K562 (cell line): ENCODE measurements around the gene CRHR1. TPM values are rescaled to one million over a fixed set of nuclear protein-coding genes. Genes with fewer than 3 reads are reported as not detected.

Source experiments
- ATAC-seq: fragments of 200-7000 bp; cut with Tn5 transposase; 3 replicates; pipeline ENCODE4 v1.9.1; 2020; ENCODE audit warnings: moderate library complexity
- BruUV-seq: library from RNA; stranded (reverse); fragments of 400-500 nt; replicated peaks from 2 replicates; lab custom pipeline; 2021; lab: Mats Ljungman, UMichigan
- CTCF ChIA-PET: fragments of 300-600 bp; formaldehyde crosslinking; extraction: SDS; loops from one replicate; lab custom pipeline; 2021; ENCODE audit warnings: low intra/inter-chr PET ratio; lab: Yijun Ruan, JAX
- POLR2A ChIA-PET: fragments of 300-600, 350-650 bp; sonication (Branson Sonifier 250); formaldehyde crosslinking; extraction: SDS; loops from one replicate; lab custom pipeline; 2021; ENCODE audit warnings: antibody characterized with exemption, inconsistent platforms; lab: Yijun Ruan, JAX
- DNase-seq, 4 experiments: peaks; one replicate each; pipeline versions ENCODE4 v3.0.0 to v3.0.0-alpha.2; 2011 to 2018; ENCODE audit warnings: low spot score in 3 of 4, mixed read lengths in 3 of 4; ENCODE audit errors: extremely low read depth in 1 of 4
- FAIRE-seq: peaks from 2 replicates; lab custom pipeline; 2011; peaks lifted over from hg19 to GRCh38; lab: Jason Lieb, UNC
- H2AFZ ChIP-seq: 2 replicates; pipeline ENCODE4 v1.6.0; 2011; ENCODE audit warnings: low read depth, low read length, control low read depth, inconsistent platforms
- H3K27ac ChIP-seq: fragments of 200-600 bp; 3 replicates; pipeline ENCODE4 v1.8.0; 2011; ENCODE audit warnings: low read depth, mild to moderate bottlenecking, control low read depth, inconsistent platforms, low read length, moderate library complexity, mixed read lengths; ENCODE audit errors: extremely low read depth
- H3K27me3 ChIP-seq, 2 experiments: fragments of 300-600 bp in 1 of 2; 2 replicates in 1 of 2; 3 replicates in 1 of 2; pipeline versions ENCODE4 v1.6.0 to v1.8.0; 2011; ENCODE audit warnings: inconsistent platforms in 2 of 2, low read length in 2 of 2, mild to moderate bottlenecking in 1 of 2, mixed read lengths in 1 of 2, moderate library complexity in 1 of 2; ENCODE audit not compliant: control insufficient read depth in 2 of 2, insufficient read depth in 2 of 2
- H3K36me3 ChIP-seq: fragments of 300-600 bp; 3 replicates; pipeline ENCODE4 v1.8.0; 2011; ENCODE audit warnings: mild to moderate bottlenecking, low read length, inconsistent platforms; ENCODE audit not compliant: control insufficient read depth, insufficient read depth
- H3K4me1 ChIP-seq, 2 experiments: fragments of 200-600 bp in 1 of 2; replicated peaks in 1 of 2; 2 replicates in 1 of 2; 3 replicates in 1 of 2; pipeline versions ENCODE4 v1.5.1 to v1.8.0; 2011; ENCODE audit warnings: inconsistent platforms in 2 of 2, low read length in 2 of 2, mild to moderate bottlenecking in 1 of 2, mixed read lengths in 1 of 2, moderate library complexity in 1 of 2; ENCODE audit not compliant: control insufficient read depth in 2 of 2, insufficient read depth in 2 of 2
- H3K4me2 ChIP-seq: 2 replicates; pipeline ENCODE4 v1.6.1; 2011; ENCODE audit warnings: low read length, control low read depth, inconsistent platforms, mixed read lengths; ENCODE audit not compliant: insufficient read depth
- H3K4me3 ChIP-seq: fragments of 200-600 bp; sonication (generic), shearing (Covaris generic); 2 replicates; pipeline ENCODE4 v1.5.1; 2016; ENCODE audit warnings: control low read depth, inconsistent platforms
- H3K79me2 ChIP-seq: fragments of 200-600 bp; 3 replicates; pipeline ENCODE4 v1.8.0; 2011; ENCODE audit warnings: low read length, inconsistent platforms; ENCODE audit not compliant: control insufficient read depth, insufficient read depth
- H3K9ac ChIP-seq, 2 experiments: 2 replicates each; pipeline versions ENCODE4 v1.6.0 to v1.6.1; 2011; ENCODE audit warnings: low read depth in 2 of 2, low read length in 2 of 2, control low read depth in 1 of 2, inconsistent platforms in 1 of 2, mild to moderate bottlenecking in 1 of 2, mixed read lengths in 1 of 2; ENCODE audit not compliant: insufficient read depth in 1 of 2
- H3K9me1 ChIP-seq: one replicate; pipeline ENCODE4 v1.6.0; 2011; ENCODE audit warnings: inconsistent platforms, mild to moderate bottlenecking, low read length, moderate library complexity; ENCODE audit not compliant: control insufficient read depth, insufficient read depth
- H3K9me3 ChIP-seq: replicated peaks from 2 replicates; pipeline ENCODE4 v1.5.1; 2011; ENCODE audit warnings: low read depth, low read length, inconsistent platforms; ENCODE audit not compliant: control insufficient read depth, insufficient read depth
- H4K20me1 ChIP-seq: replicated peaks from 2 replicates; pipeline ENCODE4 v1.6.1; 2011; ENCODE audit warnings: low read length, inconsistent platforms, mixed read lengths; ENCODE audit not compliant: control insufficient read depth, insufficient read depth
- ATF3 ChIP-seq, 2 experiments: fragments of 450-650 bp in 1 of 2; sonication (generic) in 1 of 2; formaldehyde crosslinking in 1 of 2; IDR thresholded peaks in 1 of 2; conservative IDR thresholded peaks in 1 of 2; 2 replicates each; pipeline versions ENCODE4 v1.6.1 to v1.8.1; 2016 to 2023; ENCODE audit warnings: mild to moderate bottlenecking in 2 of 2, moderate library complexity in 2 of 2, inconsistent platforms in 1 of 2, missing genetic modification reagents in 1 of 2
- CBFA2T3 ChIP-seq: fragments of 450-650 bp; IDR thresholded peaks from 2 replicates; pipeline ENCODE4 v1.6.1; 2017
- CREM ChIP-seq: IDR thresholded peaks from 2 replicates; pipeline ENCODE4 v1.6.1; 2014; ENCODE audit warnings: antibody characterized with exemption, low read depth
- ELF1 ChIP-seq: fragments of 200-800 bp; sonication (Bioruptor generic); IDR thresholded peaks from 2 replicates; pipeline ENCODE4 v1.6.1; 2016; ENCODE audit warnings: missing genetic modification characterization, missing compliant biosample characterization
- EP400 ChIP-seq: fragments of 450-650 bp; IDR thresholded peaks from 2 replicates; pipeline ENCODE4 v1.6.1; 2017; ENCODE audit warnings: antibody characterized with exemption, mild to moderate bottlenecking, moderate library complexity
- ETV6 ChIP-seq, 3 experiments: fragments of 150-350 bp in 1 of 3; sonication (generic) in 1 of 3; formaldehyde crosslinking in 1 of 3; IDR thresholded peaks; 2 replicates each; pipeline versions ENCODE4 v1.6.1 to v1.8.0; 2014 to 2022; ENCODE audit warnings: borderline replicate concordance in 2 of 3, low read depth in 2 of 3, antibody characterized with exemption in 1 of 3, low read length in 1 of 3, mild to moderate bottlenecking in 1 of 3, missing genetic modification reagents in 1 of 3
- JUND ChIP-seq, 2 experiments: IDR thresholded peaks; 2 replicates in 1 of 2; 3 replicates in 1 of 2; pipeline ENCODE4 v1.6.1; 2011; ENCODE audit warnings: borderline replicate concordance in 2 of 2, low read depth in 2 of 2, low read length in 2 of 2, improper control_type of control experiment in 1 of 2, missing biosample characterization in 1 of 2, missing genetic modification characterization in 1 of 2, missing genetic modification reagents in 1 of 2
- L3MBTL2 ChIP-seq: fragments of 450-650 bp; IDR thresholded peaks from 2 replicates; pipeline ENCODE4 v1.6.1; 2016; ENCODE audit warnings: mild to moderate bottlenecking, moderate library complexity
- MEIS2 ChIP-seq: fragments of 450-650 bp; IDR thresholded peaks from 2 replicates; pipeline ENCODE4 v1.6.1; 2014; ENCODE audit warnings: mild to moderate bottlenecking; ENCODE audit not compliant: partially characterized antibody
- RAD21 ChIP-seq, 2 experiments: fragments of 250-450 bp in 1 of 2; fragments of 450-650 bp in 1 of 2; sonication (Bioruptor Pico) in 1 of 2; formaldehyde crosslinking in 1 of 2; IDR thresholded peaks in 1 of 2; conservative IDR thresholded peaks in 1 of 2; 2 replicates each; pipeline versions ENCODE4 v1.4.0 to v1.8.0; 2020 to 2022; ENCODE audit warnings: mild to moderate bottlenecking in 2 of 2, moderate library complexity in 1 of 2
- SMARCE1 ChIP-seq: fragments of 450-650 bp; IDR thresholded peaks from 2 replicates; pipeline ENCODE4 v1.7.1; 2016; ENCODE audit warnings: mild to moderate bottlenecking
- ZBTB11 ChIP-seq, 3 experiments: fragments of 200-800 bp in 1 of 3; fragments of 250-450 bp in 1 of 3; fragments of 450-650 bp in 1 of 3; sonication (Bioruptor Pico) in 1 of 3; sonication (Bioruptor generic) in 1 of 3; formaldehyde crosslinking in 1 of 3; IDR thresholded peaks; 2 replicates each; pipeline versions ENCODE4 v1.6.1 to v1.8.0; 2016 to 2022; ENCODE audit warnings: mild to moderate bottlenecking in 2 of 3, missing genetic modification characterization in 2 of 3, missing compliant biosample characterization in 1 of 3, moderate library complexity in 1 of 3
- WGBS: fragments of 100-300 bp; shearing (Covaris generic); methylation state at CpG from one replicate; pipeline ENCODE4 v1.1.6; 2016; ENCODE audit warnings: low coverage, mixed read lengths; ENCODE audit not compliant: insufficient coverage; ENCODE audit errors: missing lambda C conversion rate; 5-methylcytosine and 5-hydroxymethylcytosine counted together
- in situ Hi-C: fragments of 300-500 bp; cut with MboI; formaldehyde crosslinking; loops from 4 replicates; pipeline ENCODE4 v1.15.0; 2018; ENCODE audit warnings: inconsistent platforms, mixed read lengths
- intact Hi-C: fragments of 100-400 bp; cut with micrococcal nuclease; formaldehyde crosslinking; loops from 2 replicates; pipeline ENCODE4 v1.14.2; 2022
- polyA plus RNA-seq, 8 experiments: library from polyadenylated mRNA; depleted of rRNA in 4 of 8; stranded (reverse) in 5 of 8; unstranded in 3 of 8; fragments of >200 nt; fragmentation: Nextera tagmentation in 2 of 8; fragmentation: Illumina TruSeq in 1 of 8; extraction: Ambion mirVana in 2 of 8; extraction: Trizol in 1 of 8; gene quantifications; 2 replicates each; pipeline versions ENCODE4 v1.2.1 to v1.2.3, GENCODE V29; 2011 to 2014; ENCODE audit warnings: inconsistent platforms in 1 of 8, missing spikeins in 1 of 8
- total RNA-seq, 7 experiments: library from RNA; depleted of rRNA in 6 of 7; stranded (reverse); fragments of >200 nt in 6 of 7; fragmentation: Illumina TruSeq in 2 of 7; extraction: Trizol in 2 of 7; gene quantifications; 2 replicates each; pipeline versions ENCODE4 v1.2.1 to v1.2.3, GENCODE V29; 2011 to 2021; ENCODE audit warnings: low replicate concordance in 1 of 7

CRHR1 gene
- total and polyA plus RNA-seq, 9 of the 15 experiments (the other 6 are each of a cell fraction or from before 2014, with no cell fraction given): 0.05 TPM; not detected in 8

- peak; percentile 59 for TF ChIP-seq ELF1 (tag)
Observed at GRCh38 chr17:45852535-45853297, 68.6 kb downstream of the CRHR1 start (continued).

GRCh38 chr17:45854209-45854608 lies 70.1 kb downstream of the CRHR1 start:
- DNase-seq: peak in 1 of 4 experiments; percentile 44
- 3% methylated on average over 5 of the region's 9 CpGs for WGBS
- intact Hi-C loops: loop anchor here (10.0 kb wide), 1 partner anchor 459 kb away; no protein-coding TSS in a partner anchor
- no peak overlapping the region for H3K4me3 ChIP-seq
- peak; percentile 40 for FAIRE-seq
- BruUV-seq: no TSS peak
- 0 out of 2 replicates have a peak overlapping the region, but pooled peaks have one; percentile 24 for H3K4me2 ChIP-seq
- in situ Hi-C loops: no loop called here
- no peak overlapping the region for H3K9ac ChIP-seq
- H3K27me3 ChIP-seq: peaks cover 0 to 29% of the 10 kb centered on the region in 2 experiments; a peak in 2 of 5 replicates
- ATAC-seq: peak; percentile 66
- H3K9me3 ChIP-seq: no peaks in the 10 kb centered on the region
- H3K9me1 ChIP-seq: no peaks in the 10 kb centered on the region
- peak overlapping the region; percentile 61; the same call in 1 of the 2 replicates for H2AFZ ChIP-seq
- no peaks in the 10 kb centered on the region for H3K79me2 ChIP-seq
- H3K36me3 ChIP-seq: no peaks in the 10 kb centered on the region
- no peaks in the 10 kb centered on the region for H4K20me1 ChIP-seq
- POLR2A ChIA-PET: interaction anchor here (0.6 kb wide), 1 partner anchor 187 kb away, joined by 3 read pairs; no protein-coding TSS in a partner anchor
- CTCF ChIA-PET: no interaction called here
- peaks cover 0 to 5% of the 10 kb centered on the region in 2 experiments; a peak in 1 of 5 replicates for H3K4me1 ChIP-seq
- no peak overlapping the region for H3K27ac ChIP-seq
- TF ChIP-seq ZBTB11 (CRISPR knock-in tag; IDR thresholded peaks at IDR 0.05) (peak in 1 of 3 experiments; percentile 27; a peak in 1 of 6 replicates), ETV6 (IDR thresholded peaks at IDR 0.05; ENCODE audit: borderline replicate concordance in 1 of 2, low read depth in 2 of 2, low read length in 1 of 2) (0 out of 4 replicates have a peak, but pooled peaks of 1 of the 2 experiments have one; percentile 31), ETV6 (CRISPR knock-in tag; IDR thresholded peaks at IDR 0.05; ENCODE audit: borderline replicate concordance) (no peak), EP400 (0 out of 2 replicates have a peak, but pooled peaks have one; percentile 21), SMARCE1 (peak; percentile 51; the same call in 1 of the 2 replicates), CREM (0 out of 2 replicates have a peak, but pooled peaks have one; percentile 14), CBFA2T3 (peak; percentile 21; the same call in 1 of the 2 replicates), L3MBTL2 (peak; percentile 51; the same call in 1 of the 2 replicates), MEIS2 (peak; percentile 28), ATF3 (IDR thresholded peaks at IDR 0.05) (peak; percentile 20; the same call in 1 of the 2 replicates), ATF3 (CRISPR knock-in tag; conservative IDR thresholded peaks at IDR 0.05) (no peak), JUND (IDR thresholded peaks at IDR 0.05; ENCODE audit: borderline replicate concordance, low read depth, low read length) (peak; percentile 74), JUND (tag; IDR thresholded peaks at IDR 0.05; ENCODE audit: borderline replicate concordance, low read depth, low read length) (peak; percentile 40; the same call in 1 of the 3 replicates), RAD21 (CRISPR knock-in tag; conservative IDR thresholded peaks at IDR 0.05 in 1 of 2, IDR thresholded peaks at IDR 0.05 in 1 of 2) (0 out of 4 replicates have a peak, but pooled peaks of 1 of the 2 experiments have one; percentile 3)
